LNCaP clone FGC (cell line): ENCODE data around the gene MAEA.

Source experiments
- DNase-seq: peaks from one replicate; pipeline ENCODE4 v3.0.0-alpha.2; 2011; ENCODE audit warnings: low read depth
- H3K4me3 ChIP-seq: 2 replicates; pipeline ENCODE4 v1.5.1; 2011; ENCODE audit warnings: mild to moderate bottlenecking, low read depth, low read length, control low read depth
- CTCF ChIP-seq: IDR thresholded peaks from 2 replicates; pipeline ENCODE4 v1.5.1; 2012; ENCODE audit warnings: mild to moderate bottlenecking; ENCODE audit not compliant: control insufficient read depth, insufficient read depth; ENCODE audit errors: extremely low read depth

The MAEA gene

GRCh38 chr4:1362046-1362445 is 72.4 kb downstream of the MAEA start:
- H3K4me3 ChIP-seq, result no peak overlapping the region
- DNase-seq, result no peak
- no peak for TF ChIP-seq CTCF

- DNase-seq, result no peak
- TF ChIP-seq CTCF, result no peak
- no peak overlapping the region for H3K4me3 ChIP-seq
Measured at GRCh38 chr4:1362521-1362920, 72.8 kb downstream of the MAEA start.

- no peak for DNase-seq
- no peak for TF ChIP-seq CTCF
- no peak overlapping the region for H3K4me3 ChIP-seq
Measured at GRCh38 chr4:1363513-1363912, 73.8 kb downstream of the MAEA start.

- DNase-seq, result no peak
- no peak for TF ChIP-seq CTCF
- H3K4me3 ChIP-seq, result no peak overlapping the region
Measured at GRCh38 chr4:1364217-1364616, 74.5 kb downstream of the MAEA start.

- no peak for DNase-seq
- H3K4me3 ChIP-seq, result no peak overlapping the region
- no peak for TF ChIP-seq CTCF
Measured at GRCh38 chr4:1364748-1365147, 75.1 kb downstream of the MAEA start.

- DNase-seq, result no peak
- no peak for TF ChIP-seq CTCF
- no peak overlapping the region for H3K4me3 ChIP-seq
Measured at GRCh38 chr4:1365271-1366178, 75.8 kb downstream of the MAEA start.
